A549 (cell line): ENCODE measurements around the gene CERK. TPM values are rescaled to one million over a fixed set of nuclear protein-coding genes. Genes with fewer than 3 reads are reported as not detected.

Experiments
- ATAC-seq, 2 experiments: fragments of 200-7000 bp in 1 of 2; fragments of >200 bp in 1 of 2; cut with Nextera tagmentation in 1 of 2; cut with Tn5 transposase in 1 of 2; 3 replicates each; pipeline versions ENCODE4 v1.8.0 to v1.9.1; 2018 to 2020; ENCODE audit warnings: mild to moderate bottlenecking in 1 of 2, moderate library complexity in 1 of 2
- CTCF ChIA-PET: fragments of 300-600 bp; sonication (Branson Sonifier 250); formaldehyde crosslinking; extraction: SDS; loops from one replicate; lab custom pipeline; 2021; ENCODE audit warnings: antibody characterized with exemption, inconsistent platforms; lab: Yijun Ruan, JAX
- POLR2A ChIA-PET: fragments of 350-600 bp; formaldehyde crosslinking; extraction: SDS; loops from one replicate; lab custom pipeline; 2021; ENCODE audit warnings: antibody characterized with exemption, inconsistent platforms; lab: Yijun Ruan, JAX
- DNase-seq, 2 experiments: peaks; one replicate each; pipeline versions ENCODE4 v3.0.0 to v3.0.0-alpha.2; 2011 to 2016; ENCODE audit warnings: low read depth in 1 of 2, low spot score in 1 of 2
- FAIRE-seq: peaks from 2 replicates; lab custom pipeline; 2011; peaks lifted over from hg19 to GRCh38; lab: Jason Lieb, UNC
- H3K27ac ChIP-seq, 2 experiments: fragments of >200 bp; sonication (Bioruptor Twin); formaldehyde crosslinking; 3 replicates each; pipeline ENCODE4 v1.5.1; 2016 to 2017
- H3K4me1 ChIP-seq: fragments of >200 bp; sonication (Bioruptor Twin); formaldehyde crosslinking; 3 replicates; pipeline ENCODE4 v1.6.1; 2016
- H3K4me2 ChIP-seq: fragments of >200 bp; sonication (Bioruptor Twin); formaldehyde crosslinking; 3 replicates; pipeline ENCODE4 v1.6.1; 2016
- H3K4me3 ChIP-seq: fragments of >200 bp; sonication (Bioruptor Twin); formaldehyde crosslinking; 3 replicates; pipeline ENCODE4 v1.5.1; 2016
- H3K9me3 ChIP-seq: fragments of >200 bp; sonication (Bioruptor Twin); formaldehyde crosslinking; 3 replicates; pipeline ENCODE4 v1.6.1; 2016
- ATOH8 ChIP-seq: fragments of 250-450 bp; sonication (Bioruptor Pico); IDR thresholded peaks from 2 replicates; pipeline ENCODE4 v1.5.0; 2020; ENCODE audit warnings: low read depth, mild to moderate bottlenecking, moderate library complexity
- CEBPB ChIP-seq, 2 experiments: fragments of >200 bp in 1 of 2; sonication (Bioruptor Twin) in 1 of 2; formaldehyde crosslinking in 1 of 2; IDR thresholded peaks; 2 replicates each; pipeline ENCODE4 v1.6.1; 2012 to 2016
- CHD2 ChIP-seq: fragments of 150-350 bp; IDR thresholded peaks from 2 replicates; pipeline ENCODE4 v1.6.1; 2014; ENCODE audit warnings: low read length; ENCODE audit not compliant: partially characterized antibody
- CHD4 ChIP-seq: fragments of 200-600 bp; sonication (generic); IDR thresholded peaks from 2 replicates; pipeline ENCODE4 v1.6.1; 2016; ENCODE audit warnings: antibody characterized with exemption, mild to moderate bottlenecking, borderline replicate concordance
- ELK1 ChIP-seq: fragments of 150-350 bp; IDR thresholded peaks from 2 replicates; pipeline ENCODE4 v1.6.1; 2014; ENCODE audit warnings: low read depth, mild to moderate bottlenecking, low read length
- ESRRA ChIP-seq: fragments of 150-350 bp; IDR thresholded peaks from 2 replicates; pipeline ENCODE4 v1.6.1; 2014; ENCODE audit warnings: mild to moderate bottlenecking, low read length, borderline replicate concordance
- FOSL2 ChIP-seq, 2 experiments: fragments of 450-650 bp in 1 of 2; fragments of >200 bp in 1 of 2; sonication (Bioruptor Twin) in 1 of 2; formaldehyde crosslinking; IDR thresholded peaks; 2 replicates each; pipeline versions ENCODE4 v1.5.0 to v1.6.1; 2016 to 2020; ENCODE audit warnings: mild to moderate bottlenecking in 1 of 2, moderate library complexity in 1 of 2
- HDAC2 ChIP-seq: fragments of 200-600 bp; sonication (generic); IDR thresholded peaks from 2 replicates; pipeline ENCODE4 v1.6.1; 2016
- HEYL ChIP-seq: fragments of 250-450 bp; sonication (Bioruptor Pico); IDR thresholded peaks from 2 replicates; pipeline ENCODE4 v1.8.0; 2021; ENCODE audit warnings: mild to moderate bottlenecking, moderate library complexity
- NFE2L2 ChIP-seq: fragments of 150-350 bp; conservative IDR thresholded peaks from 2 replicates; pipeline ENCODE4 v1.6.1; 2014; ENCODE audit warnings: low read length
- POLR2A ChIP-seq: IDR thresholded peaks from 2 replicates; pipeline ENCODE4 v1.6.1; 2012; ENCODE audit warnings: mild to moderate bottlenecking, low read length
- RCOR1 ChIP-seq: fragments of 150-350 bp; IDR thresholded peaks from 2 replicates; pipeline ENCODE4 v1.6.1; 2014; ENCODE audit warnings: antibody characterized with exemption, low read length, low read depth
- SMC3 ChIP-seq: fragments of >200 bp; sonication (Bioruptor Twin); formaldehyde crosslinking; IDR thresholded peaks from 3 replicates; pipeline ENCODE4 v1.6.1; 2018; ENCODE audit warnings: inconsistent platforms
- TP53 ChIP-seq: fragments of 250-450 bp; sonication (Bioruptor Pico); IDR thresholded peaks from 2 replicates; pipeline ENCODE4 v1.5.0; 2021; ENCODE audit warnings: mild to moderate bottlenecking, moderate library complexity
- USF2 ChIP-seq: fragments of 450-650 bp; IDR thresholded peaks from 2 replicates; pipeline ENCODE4 v1.6.1; 2014; ENCODE audit warnings: antibody characterized with exemption
- ZSCAN20 ChIP-seq: fragments of 250-450 bp; sonication (Bioruptor Pico); IDR thresholded peaks from 2 replicates; pipeline ENCODE4 v1.8.0; 2022; ENCODE audit warnings: mild to moderate bottlenecking, moderate library complexity
- WGBS: methylation state at CpG from one replicate; pipeline ENCODE4 v1.1.6; 2017; ENCODE audit errors: missing lambda C conversion rate; 5-methylcytosine and 5-hydroxymethylcytosine counted together
- polyA plus RNA-seq, 4 experiments: library from polyadenylated mRNA; depleted of rRNA in 3 of 4; stranded (reverse); fragments of >200 nt; fragmentation: RNase III in 1 of 4; extraction: RNeasy Plus Mini Kit Qiagen cat#74134 plus additional on column Dnase treatment in 1 of 4; gene quantifications; 2 replicates in 3 of 4; 3 replicates in 1 of 4; pipeline ENCODE4 v1.2.3, GENCODE V29; 2011 to 2017
- TF ChIP-seq, protein P1 (sequence below): fragments of >200 bp; sonication (Bioruptor Twin); formaldehyde crosslinking; IDR thresholded peaks from 3 replicates; pipeline ENCODE4 v1.6.1; 2016

CERK gene
- polyA plus RNA-seq, 2 of the 4 experiments (the other 2 are of a cell fraction): 13.1 to 15.6 TPM

DNA sequence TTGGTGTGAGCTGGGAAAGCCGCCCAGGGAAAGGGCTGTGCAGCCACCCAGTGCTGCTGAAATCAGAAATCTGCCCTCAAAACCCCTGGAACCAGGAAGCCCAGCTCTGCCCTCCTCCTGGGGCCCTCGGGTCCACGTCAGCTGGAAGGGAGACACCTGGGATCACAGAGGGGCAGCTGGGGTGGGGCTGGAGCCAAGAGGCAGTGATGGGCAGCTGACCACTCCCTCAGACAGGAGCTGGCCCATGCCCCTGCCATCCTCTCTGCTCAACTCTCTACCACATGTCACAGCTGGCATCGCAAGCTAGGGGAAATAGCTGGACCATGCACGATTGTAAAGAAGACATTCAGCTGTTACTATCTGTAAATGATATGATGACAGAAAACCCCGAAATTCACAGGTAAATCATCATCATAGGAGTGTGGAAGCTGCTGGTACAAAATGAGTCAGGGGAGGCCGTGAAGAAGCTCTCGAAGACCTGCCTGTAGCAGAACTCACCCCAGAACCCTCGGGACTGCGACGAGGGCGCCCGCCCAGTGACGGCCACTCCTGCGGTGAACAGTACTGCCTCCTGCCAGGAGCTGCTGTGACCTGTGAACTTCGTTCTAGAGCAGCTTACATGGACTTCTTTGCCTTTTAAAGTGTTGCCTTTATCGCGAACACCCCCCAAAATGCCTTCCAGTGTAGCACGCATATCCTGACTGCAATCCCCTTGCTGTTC is 55.9 kb downstream of the CERK start:
- ATAC-seq (peak in 1 of 2 experiments; percentile 15; a peak in 1 of 6 replicates), FAIRE-seq (no peak), DNase-seq (no peak)
- TF ChIP-seq USF2 (no peak), SMC3 (no peak), HDAC2 (no peak)
- 83% methylated on average over 17 of the region's 19 CpGs for WGBS
- Histone ChIP-seq H3K27ac (no peak overlapping the region), H3K4me1 (no peaks in the 10 kb centered on the region), H3K4me3 (no peak overlapping the region), H3K4me2 (no peak overlapping the region), H3K9me3 (no peaks in the 10 kb centered on the region)
- ChIA-PET CTCF (interaction anchor here (0.5 to 2.4 kb wide), 5 partner anchors 12 to 118 kb away, joined by 3 to 6 read pairs (median 3); no protein-coding TSS in a partner anchor), POLR2A (interaction anchor here (0.6 kb wide), 1 partner anchor 40 kb away, joined by 4 read pairs; no protein-coding TSS in a partner anchor)

GRCh38 chr22:46681010-46681409 is 57.0 kb downstream of the CERK start:
- WGBS: 87% methylated on average over 5 of the region's 7 CpGs
- H3K4me2 ChIP-seq: no peak overlapping the region
- H3K9me3 ChIP-seq: no peaks in the 10 kb centered on the region
- no peak overlapping the region for H3K27ac ChIP-seq
- ChIA-PET CTCF (interaction anchor here (0.9 to 2.4 kb wide), 3 partner anchors 16 to 117 kb away, joined by 3 to 6 read pairs (median 4); no protein-coding TSS in a partner anchor), POLR2A (no interaction called here)
- no peak overlapping the region for H3K4me3 ChIP-seq
- TF ChIP-seq, protein P1, sequence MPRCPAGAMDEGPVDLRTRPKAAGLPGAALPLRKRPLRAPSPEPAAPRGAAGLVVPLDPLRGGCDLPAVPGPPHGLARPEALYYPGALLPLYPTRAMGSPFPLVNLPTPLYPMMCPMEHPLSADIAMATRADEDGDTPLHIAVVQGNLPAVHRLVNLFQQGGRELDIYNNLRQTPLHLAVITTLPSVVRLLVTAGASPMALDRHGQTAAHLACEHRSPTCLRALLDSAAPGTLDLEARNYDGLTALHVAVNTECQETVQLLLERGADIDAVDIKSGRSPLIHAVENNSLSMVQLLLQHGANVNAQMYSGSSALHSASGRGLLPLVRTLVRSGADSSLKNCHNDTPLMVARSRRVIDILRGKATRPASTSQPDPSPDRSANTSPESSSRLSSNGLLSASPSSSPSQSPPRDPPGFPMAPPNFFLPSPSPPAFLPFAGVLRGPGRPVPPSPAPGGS: no peak
- no peak for TF ChIP-seq FOSL2 (IDR thresholded peaks at IDR 0.05)
- TF ChIP-seq FOSL2 (CRISPR knock-in tag; IDR thresholded peaks at IDR 0.05): no peak
- no peak for TF ChIP-seq POLR2A
- TF ChIP-seq HEYL: no peak
- TF ChIP-seq NFE2L2: no peak
- FAIRE-seq: no peak
- peak; percentile 61 to 76; a peak in 4 of 6 replicates for ATAC-seq
- DNase-seq: peak; percentile 22 to 36
- H3K4me1 ChIP-seq: no peaks in the 10 kb centered on the region

DNA sequence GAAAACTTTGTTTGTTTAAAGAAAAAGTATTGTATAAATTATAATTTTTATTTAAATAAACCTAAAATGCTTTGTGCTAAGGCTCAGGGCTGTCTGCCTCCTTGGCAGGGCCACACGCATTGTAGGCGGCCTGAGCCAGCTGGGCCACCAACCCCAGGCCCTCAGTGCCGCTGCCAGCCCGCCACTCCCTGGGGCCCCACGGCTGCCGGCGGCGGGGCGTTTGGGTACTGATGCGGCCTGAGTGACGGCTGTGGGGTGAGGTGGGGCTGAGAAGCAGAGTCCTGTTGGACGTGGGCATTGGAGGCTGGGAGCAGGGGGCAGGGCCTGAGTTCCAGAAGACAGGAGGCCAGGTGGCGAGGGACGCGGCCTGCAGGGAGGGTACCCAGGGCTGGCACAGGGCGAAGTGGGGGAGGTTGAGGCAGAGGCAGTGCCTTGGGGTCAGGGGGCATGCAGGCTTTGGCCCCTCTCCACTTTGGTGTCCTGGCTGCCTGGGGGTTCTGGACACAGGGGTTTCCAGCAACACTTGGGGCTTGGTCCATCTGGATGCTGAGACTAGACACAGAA is 58.3 kb downstream of the CERK start:
- ATAC-seq (no peak), DNase-seq (no peak), FAIRE-seq (no peak)
- Histone ChIP-seq H3K9me3 (no peaks in the 10 kb centered on the region), H3K4me3 (no peak overlapping the region), H3K4me2 (no peak overlapping the region), H3K4me1 (no peaks in the 10 kb centered on the region), H3K27ac (no peak overlapping the region)
- ChIA-PET CTCF (no interaction called here), POLR2A (no interaction called here)
- no peak for TF ChIP-seq ATOH8 (CRISPR knock-in tag)
- no peak for TF ChIP-seq TP53 (CRISPR knock-in tag)
- TF ChIP-seq CHD2: no peak
- TF ChIP-seq ELK1: no peak
- TF ChIP-seq ESRRA: no peak
- TF ChIP-seq CHD4: no peak
- TF ChIP-seq ZSCAN20 (CRISPR knock-in tag): no peak
- no peak for TF ChIP-seq RCOR1
- TF ChIP-seq CEBPB (IDR thresholded peaks at IDR 0.05): no peak
- 92% methylated on average over 16 of the region's 16 CpGs for WGBS
